ENCODE results near the gene FBXO24.

Gene FBXO24

GRCh38 chr7:100575206-100575631 is 10.9 kb upstream of the FBXO24 start:
- DNase-seq = no peak

GRCh38 chr7:100575746-100576383 is 10.3 kb upstream of the FBXO24 start:
- DNase-seq = no peak

- DNase-seq = no peak
These were observed 9.6 kb upstream of the FBXO24 start for GRCh38 chr7:100576384-100576993.

- no peak for DNase-seq
These were observed 9.0 kb upstream of the FBXO24 start for GRCh38 chr7:100577103-100577502.

- DNase-seq = no peak
These were observed 8.6 kb upstream of the FBXO24 start for GRCh38 chr7:100577507-100577906.

GRCh38 chr7:100578246-100579183 is 7.6 kb upstream of the FBXO24 start:
- DNase-seq = no peak

GRCh38 chr7:100580466-100581283 is 5.5 kb upstream of the FBXO24 start:
- DNase-seq = no peak

GRCh38 chr7:100582041-100582579 is 4.0 kb upstream of the FBXO24 start:
- DNase-seq = no peak

GRCh38 chr7:100582650-100583049 is 3.5 kb upstream of the FBXO24 start:
- DNase-seq = no peak

GRCh38 chr7:100583132-100584053 is 2.7 kb upstream of the FBXO24 start:
- no peak for DNase-seq

- no peak for DNase-seq
These were observed 2.0 kb upstream of the FBXO24 start for GRCh38 chr7:100584054-100584682.

GRCh38 chr7:100584683-100585510 is 1.2 kb upstream of the FBXO24 start:
- DNase-seq = no peak

- no peak for DNase-seq
These were observed 440 bp upstream of the FBXO24 start, which contains the start of gene LRCH4 for GRCh38 chr7:100585511-100586265. LRCH4 (minus strand) TSS chr7:100586129; CDS start chr7:100586100, 29 bp downstream.

GRCh38 chr7:100588438-100588837 is 2.3 kb downstream of the FBXO24 start:
- no peak for DNase-seq

GRCh38 chr7:100589341-100589947 is 3.3 kb downstream of the FBXO24 start:
- no peak for DNase-seq

- no peak for DNase-seq
These were observed 4.1 kb downstream of the FBXO24 start for GRCh38 chr7:100590077-100590737.

GRCh38 chr7:100591596-100591995 is 5.5 kb downstream of the FBXO24 start:
- no peak for DNase-seq

GRCh38 chr7:100595188-100595587 is 9.1 kb downstream of the FBXO24 start:
- DNase-seq = no peak

Measured in T1000 (cell line).